ENCODE measurements around the gene CARD8.
A peak's percentile ranks its signal among the peaks of the same experiment; 100 is the strongest.
"Not testable (repeated sequence)": the region's sequence is repeated elsewhere in the genome, so short reads cannot be mapped to it uniquely, and the experiment has no call there.

Gene CARD8, protein sequence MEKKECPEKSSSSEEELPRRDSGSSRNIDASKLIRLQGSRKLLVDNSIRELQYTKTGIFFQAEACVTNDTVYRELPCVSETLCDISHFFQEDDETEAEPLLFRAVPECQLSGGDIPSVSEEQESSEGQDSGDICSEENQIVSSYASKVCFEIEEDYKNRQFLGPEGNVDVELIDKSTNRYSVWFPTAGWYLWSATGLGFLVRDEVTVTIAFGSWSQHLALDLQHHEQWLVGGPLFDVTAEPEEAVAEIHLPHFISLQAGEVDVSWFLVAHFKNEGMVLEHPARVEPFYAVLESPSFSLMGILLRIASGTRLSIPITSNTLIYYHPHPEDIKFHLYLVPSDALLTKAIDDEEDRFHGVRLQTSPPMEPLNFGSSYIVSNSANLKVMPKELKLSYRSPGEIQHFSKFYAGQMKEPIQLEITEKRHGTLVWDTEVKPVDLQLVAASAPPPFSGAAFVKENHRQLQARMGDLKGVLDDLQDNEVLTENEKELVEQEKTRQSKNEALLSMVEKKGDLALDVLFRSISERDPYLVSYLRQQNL

DNA sequence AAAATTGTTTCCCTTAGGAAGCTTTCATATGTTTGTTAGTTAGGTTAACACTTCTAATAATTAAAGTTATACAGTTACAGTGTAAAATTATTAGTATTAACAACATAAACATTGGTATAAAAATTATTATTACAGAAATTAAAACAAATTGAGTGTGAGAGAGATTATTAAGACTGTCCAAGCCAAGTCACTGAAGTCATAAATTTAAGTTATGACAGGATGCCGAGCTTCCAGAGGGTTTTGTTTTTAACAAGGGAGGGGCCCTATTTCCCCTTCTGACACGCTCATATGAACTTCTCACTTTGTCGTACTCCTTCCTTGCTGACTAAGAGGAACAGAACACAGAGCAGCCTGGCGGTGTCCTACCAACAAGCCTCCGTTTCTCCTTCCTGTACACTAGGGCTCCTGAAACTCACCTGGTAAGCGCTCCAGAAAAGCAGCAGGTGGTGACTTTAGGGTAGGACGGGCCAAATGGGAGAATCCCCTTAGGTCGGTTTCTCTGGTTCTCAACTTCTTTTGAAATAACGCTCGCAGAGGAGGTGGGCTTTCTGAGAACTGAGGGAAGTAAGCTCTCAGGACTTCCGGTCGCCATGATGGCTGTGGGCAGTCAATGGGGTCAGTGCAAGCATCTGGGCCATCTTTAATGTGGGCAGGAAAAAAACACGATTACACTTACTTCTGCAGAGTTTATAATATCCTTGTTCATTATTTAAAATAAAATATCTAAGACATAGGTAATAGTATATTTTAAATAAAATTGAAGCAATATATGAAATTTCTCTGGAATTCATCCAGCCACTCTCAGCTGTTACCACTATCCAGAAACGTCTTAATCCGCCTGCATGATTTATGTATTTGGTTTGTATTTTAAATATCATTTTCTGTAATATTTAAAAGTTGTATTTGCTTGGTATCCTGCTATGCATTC, at the start of gene CARD8:
CARD8 (minus strand) TSS at position 537 of the 928 bp plus-strand sequence. CDS start 14,892 bp downstream, outside the sequence.
- peak; percentile 71 for DNase-seq (ENCODE audit: low spot score)

DNA sequence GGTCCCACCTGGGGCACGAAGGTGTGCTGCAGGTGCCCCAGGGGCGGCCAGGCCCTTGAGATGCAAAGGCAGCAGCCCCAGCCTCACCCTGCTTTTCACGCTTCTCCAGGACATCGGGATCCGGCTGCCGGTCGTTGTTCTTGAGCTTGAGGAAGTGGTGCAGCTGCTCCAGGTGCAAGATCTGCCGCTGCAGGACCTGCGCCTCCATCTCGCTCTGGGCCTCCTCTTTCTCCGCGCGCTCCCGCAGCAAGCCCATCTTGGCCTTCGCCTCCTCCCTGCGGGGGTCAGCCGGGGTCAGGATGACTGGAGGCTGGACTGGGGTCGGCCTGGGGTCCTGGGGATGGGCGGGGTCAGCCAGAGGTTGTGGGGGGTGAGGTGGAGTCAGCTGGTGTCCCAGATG, 48.2 kb upstream of the CARD8 start:
- DNase-seq (ENCODE audit: low spot score) = peak; percentile 38

DNA sequence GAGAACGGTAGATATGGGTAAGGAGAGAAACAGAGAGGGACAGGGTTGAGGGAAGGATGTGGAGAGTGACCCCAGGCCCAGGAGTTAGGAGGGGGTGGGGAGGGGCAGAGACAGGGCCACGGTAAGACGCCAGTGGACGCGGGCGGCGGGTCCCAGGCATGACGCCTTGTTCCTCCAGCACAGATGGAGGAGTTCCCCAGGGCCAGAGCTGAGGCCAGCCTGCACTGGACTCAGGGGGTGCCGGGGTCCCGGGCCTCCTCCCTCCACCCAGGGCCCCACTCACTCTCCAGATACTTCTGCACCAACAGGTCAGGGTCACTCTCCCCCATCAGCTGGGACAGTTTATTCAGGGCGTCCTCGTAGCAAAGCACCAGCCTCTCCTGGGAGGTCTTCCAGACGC, 47.7 kb upstream of the CARD8 start:
- DNase-seq (ENCODE audit: low spot score) = no peak

DNA sequence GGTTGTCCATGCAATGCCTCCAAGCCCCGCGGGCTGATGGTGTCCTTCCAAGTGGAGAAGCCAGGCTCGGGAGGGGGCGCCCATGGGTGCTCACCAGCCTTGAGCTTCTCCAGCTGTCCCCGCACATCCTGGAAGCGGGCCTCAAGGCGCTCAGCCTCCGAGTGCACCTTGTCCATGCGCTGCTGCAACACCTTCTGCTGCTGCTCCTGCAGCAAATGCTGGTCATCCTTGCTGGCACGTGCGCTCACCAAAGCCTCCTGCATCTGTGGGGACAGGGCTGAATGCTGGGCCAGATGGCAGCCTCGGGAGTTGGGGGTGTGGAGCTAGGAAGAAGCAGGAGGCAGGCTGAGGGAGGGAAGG, 46.9 kb upstream of the CARD8 start:
- DNase-seq (ENCODE audit: low spot score) = no peak

DNA sequence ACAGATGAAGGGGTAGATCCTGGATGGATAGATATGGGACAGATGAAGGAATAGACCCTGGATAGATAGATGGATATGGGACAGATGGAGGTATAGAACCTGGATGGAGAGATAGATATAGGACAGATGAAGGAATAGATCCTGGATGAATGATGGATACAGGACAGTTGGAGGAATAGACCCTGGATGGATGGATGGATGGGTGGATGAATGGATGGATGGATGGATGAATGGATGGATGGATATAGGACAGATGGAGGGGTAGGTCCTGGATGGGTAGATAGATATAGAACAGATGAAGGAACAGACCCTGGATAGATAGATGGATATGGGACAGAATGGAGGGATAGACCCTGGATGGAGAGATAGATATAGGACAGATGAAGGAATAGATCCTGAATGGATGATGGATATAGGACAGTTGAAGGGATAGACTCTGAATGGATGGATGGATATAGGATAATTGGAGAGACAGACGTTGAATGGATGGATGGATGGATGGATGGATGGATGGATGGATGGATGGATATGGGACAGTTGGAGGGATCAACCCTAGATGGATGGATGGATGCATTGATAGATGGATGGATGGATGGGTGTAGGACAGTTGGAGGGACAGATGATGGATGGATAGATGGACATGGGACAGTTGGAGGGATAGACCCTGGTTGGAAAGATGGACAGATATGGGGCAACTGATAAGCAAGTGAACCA, 46.3 kb upstream of the CARD8 start:
- no peak for DNase-seq (ENCODE audit: low spot score)

DNA sequence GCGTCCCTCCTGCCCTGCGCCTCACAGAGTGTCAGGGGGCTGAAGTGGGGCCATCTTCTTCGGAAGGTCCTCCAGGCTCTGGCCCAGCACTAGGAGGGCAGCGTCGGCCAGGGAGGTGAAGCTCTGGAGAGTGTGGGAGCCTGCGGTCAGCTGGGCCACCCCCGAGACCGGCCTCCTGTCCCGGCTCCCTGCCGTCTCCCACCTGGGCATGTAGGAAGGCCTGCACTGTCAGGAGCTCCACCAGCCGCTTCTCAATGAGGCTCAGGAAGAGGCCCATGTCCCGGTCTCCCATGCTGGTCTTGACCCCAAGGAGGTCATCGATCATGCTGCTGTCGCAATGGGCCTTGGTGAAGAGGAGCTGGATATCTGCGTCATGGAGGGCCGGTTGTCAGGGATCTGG, 42.3 kb upstream of the CARD8 start:
- DNase-seq (ENCODE audit: low spot score) = no peak

DNA sequence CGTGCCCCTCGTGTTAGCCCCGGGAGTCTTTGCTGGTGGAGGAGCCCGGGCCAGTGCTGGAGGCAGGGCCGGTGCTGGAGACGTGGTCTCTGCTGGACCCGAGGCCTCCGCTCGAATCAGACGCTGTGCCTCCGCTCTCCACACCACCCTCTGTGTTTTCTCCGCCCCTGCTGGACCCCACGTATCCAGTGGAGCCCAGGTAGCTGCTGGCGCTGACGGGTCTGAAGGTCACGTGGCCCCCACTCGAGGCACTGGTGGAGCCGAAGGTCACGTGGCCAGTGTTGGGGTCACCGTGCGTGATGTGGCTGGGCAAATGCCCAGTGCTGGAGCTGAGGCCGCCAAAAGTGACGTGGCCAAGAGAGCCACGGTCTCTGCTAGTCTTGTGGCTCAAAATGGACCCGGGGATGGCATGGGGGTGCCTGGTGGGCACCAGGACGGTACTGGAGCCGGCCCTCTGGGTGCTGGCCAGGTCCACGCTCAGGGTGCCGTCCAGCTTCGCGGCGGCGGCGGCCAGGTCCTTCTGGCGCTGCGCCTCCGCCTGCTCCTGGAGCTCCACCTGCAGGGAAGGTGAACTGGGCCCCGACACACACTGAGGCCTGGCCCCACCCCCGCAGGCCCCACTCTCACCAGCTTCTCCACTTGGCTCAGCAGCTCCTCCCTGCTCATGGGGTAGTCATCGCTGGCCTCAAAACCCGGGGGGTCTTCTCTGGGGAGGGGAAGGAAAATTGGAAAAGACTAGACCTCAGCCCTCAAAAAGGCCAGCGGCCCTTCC, 41.4 kb upstream of the CARD8 start:
- DNase-seq (ENCODE audit: low spot score) = peak; percentile 49

DNA sequence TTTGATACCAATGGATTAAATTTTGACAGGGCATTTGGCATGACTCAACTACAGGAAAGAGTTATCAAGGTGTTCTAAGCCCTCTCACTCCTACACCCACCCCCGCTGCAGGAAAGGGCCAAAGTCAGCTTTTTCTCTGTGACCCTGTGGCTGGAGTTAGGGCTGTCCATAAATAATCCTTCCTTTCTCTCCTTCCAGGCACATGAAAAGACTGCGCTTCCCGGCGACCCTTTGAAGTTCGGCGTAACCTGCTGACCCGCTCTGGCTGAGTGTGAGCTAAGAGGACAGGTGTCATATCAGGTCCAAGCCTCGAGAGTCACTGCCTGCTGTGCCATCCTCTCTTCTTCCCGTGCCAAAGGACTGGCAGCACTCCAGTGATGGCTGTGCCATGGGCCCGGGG, 39.7 kb upstream of the CARD8 start:
- DNase-seq (ENCODE audit: low spot score) = no peak

DNA sequence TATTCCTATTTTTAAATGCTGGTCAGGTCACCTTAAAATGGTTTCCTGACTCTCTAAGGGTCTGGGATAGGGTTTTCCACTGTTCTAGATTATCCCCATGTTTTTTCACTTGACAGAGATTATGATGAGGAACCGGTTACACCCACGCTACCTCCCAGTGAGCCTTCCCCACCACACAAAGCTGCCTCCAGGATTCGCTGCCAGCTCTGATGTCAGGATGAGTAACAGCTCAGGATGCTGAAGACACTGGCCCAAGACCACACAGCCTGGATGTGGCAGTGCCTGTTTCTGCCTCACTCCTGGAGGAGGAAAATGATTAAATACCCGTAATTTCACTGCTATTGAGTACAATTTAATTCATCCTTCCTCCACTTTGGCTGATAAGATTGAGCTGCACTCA, 37.1 kb upstream of the CARD8 start:
- DNase-seq (ENCODE audit: low spot score) = no peak

DNA sequence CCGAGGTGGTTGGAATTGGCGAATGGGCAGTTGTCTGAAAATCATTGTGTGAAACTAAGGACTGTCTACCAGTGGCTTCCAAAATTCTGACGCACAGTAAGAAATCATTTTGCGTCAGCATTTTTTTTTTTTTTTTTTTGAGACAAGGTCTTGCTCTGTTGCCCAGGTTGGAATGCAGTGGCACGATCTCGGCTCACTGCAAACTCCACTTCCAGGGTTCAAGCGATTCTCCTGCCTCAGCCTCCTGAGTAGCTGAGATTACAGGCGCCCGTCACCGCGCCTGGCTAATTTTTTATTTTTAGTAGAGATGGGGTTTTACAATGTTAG, 35.7 kb upstream of the CARD8 start:
- DNase-seq (ENCODE audit: low spot score) = not testable (repeated sequence)

DNA sequence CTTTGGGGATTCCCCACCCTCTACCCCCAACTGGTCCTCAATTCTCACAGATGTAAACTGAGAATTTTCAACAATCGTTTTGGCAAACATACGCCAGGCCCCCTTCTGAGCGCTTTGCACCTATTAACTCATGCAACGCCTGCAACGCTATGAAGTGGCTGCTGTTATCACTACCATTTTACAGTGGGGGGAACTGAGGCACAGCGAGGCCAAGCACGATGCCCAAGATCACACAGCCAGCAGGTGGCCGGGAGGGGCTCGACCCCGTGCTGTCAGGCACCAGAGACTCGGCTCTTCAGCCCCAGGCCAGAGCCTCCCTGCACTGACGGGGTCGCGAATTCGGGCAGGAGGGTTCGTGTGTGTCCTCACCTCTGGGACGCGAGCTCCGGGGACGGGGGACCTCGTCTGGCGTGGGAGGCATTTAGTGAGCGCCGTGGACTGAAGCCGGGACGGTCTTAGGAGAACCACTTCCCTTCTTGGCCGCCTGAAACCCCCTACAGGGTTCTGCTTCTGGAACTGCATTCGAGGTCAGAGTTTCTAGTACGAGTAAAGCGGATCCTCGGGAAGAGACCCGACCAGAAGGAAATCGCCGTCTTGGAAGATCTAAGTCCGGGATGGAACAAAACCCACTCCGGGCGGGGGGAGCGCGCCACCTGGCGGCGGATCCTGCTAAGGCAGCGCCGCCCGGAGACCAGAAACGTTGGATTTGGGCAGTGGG, 35.2 kb upstream of the CARD8 start:
- peak; percentile 90 for DNase-seq (ENCODE audit: low spot score)

DNA sequence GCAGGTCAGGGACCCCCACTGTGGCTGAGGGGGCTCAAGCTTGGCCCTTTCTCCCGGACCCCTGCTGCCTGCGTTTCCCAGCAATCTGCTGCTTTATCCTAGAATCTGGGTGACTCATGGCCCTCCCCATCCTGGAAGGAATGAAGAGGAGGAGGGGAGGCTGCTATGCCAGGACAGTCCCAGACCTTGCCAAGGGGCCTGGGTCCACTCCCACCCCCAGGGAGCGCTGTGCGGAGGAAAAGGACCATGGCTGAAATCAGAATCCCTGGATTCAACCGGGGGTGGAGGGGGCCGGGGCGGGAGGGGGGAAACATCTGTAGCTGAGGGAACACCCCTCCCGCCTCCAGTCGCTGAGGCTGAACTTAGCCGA, 34.7 kb upstream of the CARD8 start:
- peak; percentile 81 for DNase-seq (ENCODE audit: low spot score)

DNA sequence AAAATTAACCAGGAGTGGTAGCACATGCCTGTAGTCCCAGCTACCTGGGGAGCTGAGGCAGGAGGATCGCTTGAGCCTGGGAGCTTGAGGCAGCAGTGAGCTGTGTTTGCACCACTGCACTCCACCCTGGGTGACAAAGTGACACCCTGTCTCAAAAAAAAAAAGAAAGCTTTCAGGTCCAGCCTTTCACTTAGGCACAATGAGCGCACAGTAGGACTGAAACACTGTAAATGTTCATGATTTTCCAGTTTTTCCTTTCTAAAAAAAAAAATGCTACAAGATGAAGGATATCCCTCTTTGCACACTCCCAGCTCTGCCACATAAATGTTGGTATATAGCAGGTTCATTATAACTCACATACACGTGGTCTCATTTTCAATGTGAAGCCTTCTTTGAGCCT, 32.0 kb upstream of the CARD8 start:
- no peak for DNase-seq (ENCODE audit: low spot score)

DNA sequence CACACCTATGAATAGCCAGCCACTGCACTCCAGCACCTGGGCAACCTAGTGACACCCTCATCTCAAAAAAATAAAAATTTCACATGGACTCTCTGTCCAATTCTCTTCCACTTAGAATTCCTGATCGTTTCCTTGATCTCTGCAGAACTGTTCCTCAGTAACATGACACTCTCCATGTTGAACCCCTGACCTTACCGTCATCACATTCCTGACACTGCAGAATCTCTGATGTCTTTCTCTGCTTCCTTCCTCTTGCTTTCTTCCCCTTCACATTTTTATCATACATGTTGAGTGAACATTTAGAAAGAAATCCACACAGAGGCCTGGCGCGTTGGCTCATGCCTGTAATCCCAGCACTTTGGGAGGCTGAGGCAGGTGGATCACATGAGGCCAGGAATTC, 29.2 kb upstream of the CARD8 start:
- DNase-seq (ENCODE audit: low spot score) = no peak

DNA sequence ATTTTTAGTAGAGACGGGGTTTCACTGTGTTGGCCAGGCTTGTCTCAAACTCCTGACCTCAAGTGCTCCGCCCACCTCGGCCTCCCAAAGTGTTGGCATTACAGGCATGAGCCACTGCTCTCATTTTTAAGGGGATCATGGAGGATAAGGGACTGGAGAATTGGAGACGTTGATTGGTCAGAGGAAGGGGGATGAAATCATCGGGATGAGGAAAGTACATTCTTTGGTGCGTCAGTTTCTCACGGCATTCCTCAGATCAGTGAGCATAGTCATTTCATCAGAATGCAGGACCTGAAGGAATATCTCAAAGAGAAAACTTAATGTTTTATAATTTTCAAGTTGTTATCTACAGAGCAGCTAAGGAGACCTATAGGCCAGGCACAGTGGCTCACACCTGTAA, 28.2 kb upstream of the CARD8 start:
- DNase-seq (ENCODE audit: low spot score) = no peak

DNA sequence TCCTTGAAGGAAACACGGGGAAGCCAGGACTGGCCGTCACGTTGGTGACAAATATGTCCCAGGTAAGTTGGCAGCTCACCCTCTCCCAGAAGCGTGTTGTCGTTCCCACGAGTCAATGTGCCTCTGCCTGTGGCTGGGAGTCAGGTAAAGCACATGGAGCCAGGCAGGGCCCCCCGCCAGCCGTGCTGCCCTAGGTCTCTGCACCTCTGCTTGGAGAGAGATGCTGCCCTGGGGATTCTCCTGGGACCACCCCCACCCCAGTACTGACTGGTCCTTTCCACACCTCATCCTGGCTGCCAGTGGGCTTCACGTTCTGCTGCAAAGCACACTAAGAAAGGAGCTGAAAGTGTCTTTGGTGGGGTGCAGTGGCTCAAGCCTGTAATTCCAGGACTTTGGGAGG, 24.0 kb upstream of the CARD8 start:
- DNase-seq (ENCODE audit: low spot score) = no peak

DNA sequence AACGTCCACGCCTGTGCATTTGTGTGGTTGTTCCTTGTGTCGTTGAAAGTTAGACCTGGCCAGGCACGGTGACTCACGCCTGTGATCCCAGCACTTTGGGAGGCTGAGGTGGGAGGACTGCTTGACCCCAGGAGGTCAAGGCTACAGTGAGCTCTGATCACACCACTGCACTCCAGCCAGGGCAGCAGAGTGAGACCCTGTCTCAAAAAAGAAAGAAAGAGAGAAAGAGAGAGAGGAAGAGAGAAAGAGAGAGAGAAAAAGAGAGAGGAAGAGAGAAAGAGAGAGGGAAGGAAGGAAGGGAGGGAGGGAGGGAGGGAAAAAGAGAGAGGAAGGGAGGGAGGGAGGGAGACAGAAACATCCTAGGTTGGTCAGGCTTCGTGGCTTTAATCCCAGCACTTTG, 19.2 kb upstream of the CARD8 start:
- no peak for DNase-seq (ENCODE audit: low spot score)

DNA sequence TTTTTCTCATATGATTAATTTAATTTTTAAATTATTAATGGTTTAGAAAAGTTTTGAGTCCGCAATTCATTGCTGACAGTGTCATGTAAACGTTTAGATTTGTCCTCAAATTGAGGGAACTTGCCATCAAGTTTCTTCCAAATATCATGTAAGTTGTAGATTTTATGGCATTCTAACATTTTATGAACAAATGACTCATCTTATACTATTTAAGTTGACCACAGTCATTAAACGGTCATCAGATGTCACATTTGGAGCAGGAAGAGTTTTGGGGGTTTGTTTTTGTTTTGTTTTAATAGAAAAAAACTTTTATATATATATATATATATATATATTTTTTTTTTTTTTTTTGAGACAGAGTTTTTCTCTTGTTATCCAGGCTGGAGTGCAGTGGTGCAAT, 18.5 kb upstream of the CARD8 start:
- no peak for DNase-seq (ENCODE audit: low spot score)

DNA sequence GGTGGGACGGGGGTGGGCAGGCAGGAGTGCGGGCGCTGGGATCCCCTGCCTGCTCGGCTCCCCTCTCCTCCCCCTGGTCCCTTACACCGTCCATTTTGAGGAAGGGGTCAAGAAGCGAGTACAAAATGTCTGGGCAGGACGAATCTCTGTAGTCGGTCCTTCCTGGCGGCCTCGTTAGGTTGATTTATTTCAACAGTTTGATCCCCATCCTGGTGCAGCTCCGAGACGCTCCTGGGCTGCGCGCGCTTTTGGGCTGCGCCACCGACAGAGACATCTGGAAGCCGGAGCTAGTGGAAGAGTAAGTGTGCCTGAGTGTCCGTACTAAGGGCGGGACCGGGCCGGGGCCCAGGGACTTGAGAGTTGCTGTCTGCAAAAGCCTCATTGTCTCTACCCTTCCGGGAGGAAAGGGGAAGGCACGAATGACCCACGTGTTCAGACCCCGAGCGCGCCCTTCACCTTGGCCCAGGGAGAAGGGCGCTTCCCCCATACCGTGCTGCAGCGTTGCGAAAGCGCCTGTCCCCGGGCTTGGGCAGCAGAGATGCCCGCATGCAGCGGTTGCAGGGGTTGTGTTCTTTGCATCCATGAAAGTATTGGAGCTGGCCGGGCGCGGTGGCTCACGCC, 15.9 kb upstream of the CARD8 start:
- peak; percentile 70 for DNase-seq (ENCODE audit: low spot score)

DNA sequence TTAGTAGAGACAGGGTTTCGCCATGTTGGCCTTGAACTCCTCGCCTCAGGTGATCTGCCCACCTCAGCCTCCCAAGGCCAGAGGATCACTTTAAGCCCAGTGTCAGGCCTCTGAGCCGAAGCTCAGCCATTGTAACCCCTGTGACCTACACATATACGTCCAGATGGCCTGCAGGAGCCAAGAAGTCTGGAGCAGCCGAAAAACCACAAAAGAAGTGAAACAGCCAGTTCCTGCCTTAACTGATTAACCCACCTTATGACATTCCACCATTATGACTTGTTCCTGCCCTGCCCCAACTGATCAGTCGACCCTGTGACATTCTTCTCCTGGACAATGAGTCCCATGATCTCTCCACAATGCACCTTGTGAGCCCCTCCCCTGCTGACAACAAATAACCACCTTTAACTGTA, 13.9 kb upstream of the CARD8 start:
- DNase-seq (ENCODE audit: low spot score) = not testable (repeated sequence)

DNA sequence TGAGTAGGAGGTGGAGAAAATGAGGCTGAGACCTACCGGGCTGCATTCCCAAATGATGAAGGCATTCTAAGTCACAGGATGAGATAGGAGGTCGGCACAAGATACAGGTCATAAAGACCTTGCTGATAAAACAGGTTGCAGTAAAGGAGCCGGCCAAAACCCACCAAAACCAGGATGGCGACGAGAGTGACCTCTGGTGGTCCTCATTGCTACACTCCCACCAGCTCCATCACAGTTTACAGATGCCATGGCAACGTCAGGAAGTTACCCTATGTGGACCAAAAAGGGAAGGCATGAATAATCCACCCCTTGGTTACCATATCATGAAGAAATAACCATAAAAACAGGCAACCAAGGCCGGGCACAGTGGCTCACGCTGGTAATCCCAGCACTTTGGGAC, 9.6 kb upstream of the CARD8 start:
- DNase-seq (ENCODE audit: low spot score) = not testable (repeated sequence)
